NCI-H187 treated with DMSO at 0.1 percent for 48 hours (cell line): ENCODE results near the gene TDRKH.
"Not testable (repeated sequence)": the region's sequence is repeated elsewhere in the genome, so short reads cannot be mapped to it uniquely, and the experiment has no call there.

ENCODE experiments used
- DNase-seq: peaks from one replicate; lab custom pipeline; 2025; lab: John Stamatoyannopoulos, UW

Gene TDRKH

DNA sequence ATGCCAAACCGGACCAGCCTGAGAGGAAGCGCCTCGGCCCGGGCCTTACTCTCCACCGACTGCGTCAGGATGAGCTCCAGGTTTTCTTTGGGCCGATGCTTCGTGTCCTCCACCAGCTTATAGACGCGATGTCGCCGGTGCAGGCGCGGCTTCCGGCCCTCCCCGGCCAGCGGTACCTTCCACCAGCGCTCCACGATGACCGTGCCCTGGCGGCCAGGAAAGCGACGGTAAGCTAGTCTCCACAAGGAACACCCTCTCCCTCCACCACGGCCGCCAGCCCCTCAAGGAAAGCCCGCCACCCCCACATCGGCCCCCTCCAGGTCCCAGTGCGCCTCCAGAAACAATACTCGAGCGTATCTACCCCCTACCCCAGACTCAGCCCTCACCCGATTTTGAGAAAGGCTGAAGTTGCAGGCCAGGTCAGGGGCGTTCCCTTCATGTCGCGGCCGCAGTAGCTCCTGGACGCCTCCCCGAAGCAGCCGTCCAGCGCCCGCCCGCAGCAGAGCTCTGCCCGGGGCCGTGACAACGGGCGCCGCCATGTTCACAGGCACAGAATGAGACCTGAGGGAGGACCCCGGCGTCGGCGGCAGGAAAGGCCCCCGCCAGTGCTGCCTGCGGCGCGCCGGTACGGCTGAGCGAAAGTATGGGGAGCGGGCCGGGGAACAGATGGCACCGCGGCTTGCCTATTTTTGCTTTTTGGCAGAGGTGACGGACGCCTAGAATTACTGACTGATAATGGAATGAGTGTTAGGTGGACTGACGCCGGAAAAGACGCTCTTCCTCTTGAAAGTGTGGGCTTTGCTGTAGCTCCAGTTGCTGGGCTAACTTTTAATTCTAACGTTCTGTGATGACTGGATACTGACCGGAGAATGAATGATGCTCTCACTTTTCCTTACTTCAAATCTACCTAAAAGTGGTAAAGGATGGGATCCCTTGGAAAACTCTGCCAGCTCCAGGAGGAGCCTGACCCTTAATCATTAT lies 27.1 kb downstream of the TDRKH start, which contains the start of gene MRPL9:
Gene MRPL9 (minus strand): TSS at position 556 of the 981 bp plus-strand sequence. CDS start 17 bp downstream, at position 539.
- DNase-seq = peak; percentile 48

- no peak for DNase-seq
Measured at GRCh38 chr1:151760597-151761385, 29.5 kb downstream of the TDRKH start.

GRCh38 chr1:151759241-151759640 lies 31.1 kb downstream of the TDRKH start:
- DNase-seq = no peak

- DNase-seq = no peak
Measured at GRCh38 chr1:151756291-151756690, 34.0 kb downstream of the TDRKH start.

- no peak for DNase-seq
Measured at GRCh38 chr1:151741516-151741915, 48.8 kb downstream of the TDRKH start.

GRCh38 chr1:151739590-151740355 lies 50.5 kb downstream of the TDRKH start:
- DNase-seq = no peak

DNA sequence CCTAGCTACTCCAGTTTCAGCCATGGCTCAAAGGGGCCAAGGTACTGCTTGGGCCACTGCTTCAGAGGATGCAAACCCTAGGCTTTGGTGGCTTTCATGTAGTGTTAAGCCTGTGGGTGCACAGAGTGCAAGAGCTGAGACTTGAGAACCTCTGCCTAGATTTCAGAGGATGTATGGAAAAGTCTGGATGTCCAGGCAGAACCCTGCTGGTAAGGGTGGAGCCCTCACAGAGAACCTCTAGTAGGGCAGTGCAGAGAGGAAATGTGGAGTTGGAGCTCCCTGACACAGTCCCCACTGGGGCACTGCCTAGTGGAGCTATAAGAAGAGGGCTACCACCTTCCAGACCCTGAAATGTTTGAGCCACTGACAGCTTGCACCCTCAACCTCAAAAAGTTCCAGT lies 52.8 kb downstream of the TDRKH start:
- no peak for DNase-seq

- no peak for DNase-seq
Measured at GRCh38 chr1:151737026-151737425, 53.3 kb downstream of the TDRKH start.

GRCh38 chr1:151733995-151734394 lies 56.3 kb downstream of the TDRKH start:
- not testable (repeated sequence) for DNase-seq

DNA sequence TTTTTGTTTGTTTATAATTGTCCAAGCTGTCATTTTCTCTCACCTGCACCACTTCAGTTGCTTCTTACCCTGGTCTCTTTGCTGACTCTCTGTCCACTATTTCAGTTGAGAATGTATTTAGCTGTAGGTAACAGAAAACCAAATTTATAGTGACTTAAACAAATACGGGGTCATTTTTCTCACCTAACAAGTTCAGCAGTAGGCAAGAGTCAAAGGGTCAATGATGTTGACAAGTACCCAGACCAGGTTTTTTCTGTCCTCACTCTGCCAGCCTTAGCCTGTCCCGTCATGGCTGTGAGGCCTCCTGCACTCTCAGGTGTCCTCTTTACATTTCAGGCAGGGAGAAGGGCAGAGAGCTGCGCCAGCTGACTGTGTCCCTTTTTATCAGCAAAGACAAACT lies 57.2 kb downstream of the TDRKH start:
- no peak for DNase-seq

- no peak for DNase-seq
Measured at GRCh38 chr1:151729966-151730291, 60.4 kb downstream of the TDRKH start.

- no peak for DNase-seq
Measured at GRCh38 chr1:151729157-151729965, 60.9 kb downstream of the TDRKH start.

DNA sequence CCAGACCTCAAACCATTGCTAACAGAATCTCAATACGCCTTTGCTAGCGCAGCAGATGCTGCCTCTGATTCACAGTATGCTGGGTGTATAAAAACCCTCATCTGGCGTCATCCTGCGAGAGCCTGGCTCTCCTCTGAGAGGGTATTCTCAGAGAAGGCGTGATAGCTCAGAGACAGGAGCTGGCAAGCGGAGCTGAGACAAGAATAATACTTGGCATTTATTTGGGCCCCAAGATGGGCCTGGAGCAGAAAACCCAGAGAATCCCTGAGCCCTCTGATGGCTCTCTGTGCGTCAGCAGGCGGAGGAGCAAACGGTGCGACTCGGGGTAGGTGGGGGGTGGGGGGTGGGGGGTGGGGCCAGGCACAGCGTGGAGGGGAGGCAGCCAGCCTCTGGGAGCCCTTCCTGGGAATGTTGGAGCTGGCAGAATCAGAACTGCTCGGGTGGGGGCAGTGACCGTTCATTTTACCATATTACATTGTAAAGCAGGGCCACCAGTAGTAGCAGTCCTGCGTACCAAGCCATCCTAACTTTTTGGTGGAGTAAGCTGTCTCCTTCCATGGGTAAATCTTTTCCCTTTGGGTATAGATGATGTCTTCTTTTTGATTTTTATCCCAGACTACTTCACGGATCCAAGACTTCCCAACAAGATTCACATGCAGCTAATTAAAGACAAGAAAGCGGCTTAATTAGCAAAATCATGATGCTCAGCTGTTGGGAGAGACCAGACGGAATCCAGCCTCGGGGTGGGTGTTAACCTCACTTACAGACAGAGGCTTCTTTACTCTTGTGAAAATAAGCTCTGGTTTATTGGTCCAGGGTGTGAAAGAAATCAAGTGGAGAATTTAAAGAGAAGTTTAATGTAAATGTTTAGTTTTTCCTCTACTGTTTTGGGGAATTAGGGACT lies 61.9 kb downstream of the TDRKH start:
- DNase-seq = no peak

DNA sequence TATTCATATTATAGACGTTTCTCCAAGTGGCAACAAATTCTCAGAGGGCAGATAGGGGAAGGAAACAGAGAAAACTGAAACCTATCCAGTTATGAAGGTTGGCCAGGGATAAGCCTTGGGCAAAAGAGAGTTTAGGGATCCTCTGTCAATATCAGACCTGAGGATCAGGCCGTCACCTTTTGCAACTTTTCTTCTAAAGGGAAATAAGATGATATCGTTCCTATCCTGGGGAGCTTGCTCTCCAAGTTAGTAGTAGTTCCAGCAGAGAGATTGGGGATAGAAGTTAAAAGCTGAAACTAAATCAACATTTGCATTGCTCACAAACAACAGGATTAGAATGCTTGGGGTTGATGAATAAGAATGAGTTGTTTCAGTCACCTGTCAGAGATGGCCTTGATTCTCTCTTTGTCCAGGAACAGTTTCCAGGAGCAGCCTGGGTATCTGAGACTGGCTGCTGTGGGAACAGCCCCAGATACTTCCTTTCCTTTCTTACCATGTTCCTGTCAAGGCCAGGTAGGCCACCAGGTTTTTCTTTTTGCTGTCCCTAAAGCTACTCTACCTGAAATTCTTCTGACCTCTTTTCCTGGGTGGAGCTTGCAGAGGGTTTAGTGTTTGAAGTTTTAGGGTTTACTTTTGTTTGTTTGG lies 66.5 kb downstream of the TDRKH start:
- DNase-seq = no peak
